Measurements from ENCODE around the gene BLVRA. TPM values are rescaled to one million over a fixed set of nuclear protein-coding genes. Genes with fewer than 3 reads are reported as not detected.
A peak's percentile ranks its signal among the peaks of the same experiment; 100 is the strongest.
"Not testable (repeated sequence)": the region's sequence is repeated elsewhere in the genome, so short reads cannot be mapped to it uniquely, and the experiment has no call there.

Gene BLVRA
- polyA plus RNA-seq, 2 of the 4 experiments (the other 2 are of a cell fraction), result 68.5 to 85.4 TPM

GRCh38 chr7:43778293-43779044 lies 20.0 kb downstream of the BLVRA start:
- not testable (repeated sequence) for H3K9me3 ChIP-seq; DNase-seq (ENCODE audit: low read depth in 1 of 2, low spot score in 1 of 2); FAIRE-seq
- Histone ChIP-seq H3K4me3 (peak overlapping the region; percentile 39), H3K27ac (peak overlapping the region; percentile 83 to 84), H3K4me2 (peak overlapping the region; percentile 70), H3K4me1 (peaks cover 33% of the 10 kb centered on the region)
- POLR2A ChIA-PET, result interaction anchor here (0.8 to 1.4 kb wide), 2 partner anchors 18 to 196 kb away, joined by 3 to 4 read pairs; partner anchors contain the start of gene STK17A
- 0 out of 2 replicates have a peak, but pooled peaks have one; percentile 33 for TF ChIP-seq MAX (IDR thresholded peaks at IDR 0.05)
- peak; percentile 52 for TF ChIP-seq MAFK (IDR thresholded peaks at IDR 0.05; ENCODE audit: partially characterized antibody)
- TF ChIP-seq HOXB5 (CRISPR knock-in tag; IDR thresholded peaks at IDR 0.05), result 0 out of 2 replicates have a peak, but pooled peaks have one; percentile 27
- WGBS (ENCODE audit: missing lambda C conversion rate), result 29% methylated on average over 15 of the region's 18 CpGs
- peak in 1 of 2 experiments; percentile 33; a peak in 2 of 6 replicates for ATAC-seq
- CTCF ChIA-PET, result interaction anchor here (1.4 kb wide), 1 partner anchor 31 kb away, joined by 3 read pairs; no protein-coding TSS in a partner anchor

GRCh38 chr7:43779045-43779812 lies 20.7 kb downstream of the BLVRA start:
- FAIRE-seq, result no peak
- DNase-seq (ENCODE audit: low read depth in 1 of 2, low spot score in 1 of 2), result peak in 1 of 2 experiments; percentile 33
- Histone ChIP-seq H3K9me3 (no peaks in the 10 kb centered on the region), H3K4me1 (peaks cover 33% of the 10 kb centered on the region), H3K4me3 (peak overlapping the region; percentile 39), H3K4me2 (peak overlapping the region; percentile 70), H3K27ac (peak overlapping the region; percentile 83 to 84)
- 8% methylated on average over 14 of the region's 14 CpGs for WGBS (ENCODE audit: missing lambda C conversion rate)
- ChIA-PET CTCF (interaction anchor here (1.4 kb wide), 1 partner anchor 30 kb away, joined by 3 read pairs; no protein-coding TSS in a partner anchor), POLR2A (interaction anchor here (0.8 to 1.4 kb wide), 2 partner anchors 19 to 196 kb away, joined by 3 to 4 read pairs; partner anchors contain the start of gene STK17A)
- ATAC-seq, result peak in 1 of 2 experiments; percentile 77; a peak in 3 of 6 replicates
- TF ChIP-seq CHD2 (IDR thresholded peaks at IDR 0.05; ENCODE audit: low read length, partially characterized antibody) (no peak), SREBF2 (IDR thresholded peaks at IDR 0.05) (no peak), EHF (CRISPR knock-in tag; IDR thresholded peaks at IDR 0.05) (no peak), FOSB (CRISPR knock-in tag; IDR thresholded peaks at IDR 0.05) (no peak), ZFP36 (IDR thresholded peaks at IDR 0.05; ENCODE audit: borderline replicate concordance, partially characterized antibody) (no peak), HOXB5 (CRISPR knock-in tag; IDR thresholded peaks at IDR 0.05) (no peak), MAX (IDR thresholded peaks at IDR 0.05) (no peak), KDM5A (IDR thresholded peaks at IDR 0.05) (no peak), POLR2A (IDR thresholded peaks at IDR 0.05; ENCODE audit: low read length) (no peak), CTCF (IDR thresholded peaks at IDR 0.05) (no peak), HOXA7 (CRISPR knock-in tag; IDR thresholded peaks at IDR 0.05) (no peak), ZSCAN20 (CRISPR knock-in tag; IDR thresholded peaks at IDR 0.05) (no peak), ZNF302 (CRISPR knock-in tag; IDR thresholded peaks at IDR 0.05) (no peak), JUN (IDR thresholded peaks at IDR 0.05) (no peak), BCL3 (IDR thresholded peaks at IDR 0.05) (no peak), REST (IDR thresholded peaks at IDR 0.05) (no peak), MYC (IDR thresholded peaks at IDR 0.05; ENCODE audit: borderline replicate concordance, low read length) (no peak)
